GM18511 (cell line): ENCODE results near the gene SORCS2.

ENCODE experiments used
- ATAC-seq: cut with Tn5 transposase; IDR thresholded peaks from one replicate; pipeline ENCODE4 v1.9.1; 2021; ENCODE audit warnings: mild to moderate bottlenecking, moderate library complexity; ENCODE audit not compliant: unreplicated experiment

The SORCS2 gene

DNA sequence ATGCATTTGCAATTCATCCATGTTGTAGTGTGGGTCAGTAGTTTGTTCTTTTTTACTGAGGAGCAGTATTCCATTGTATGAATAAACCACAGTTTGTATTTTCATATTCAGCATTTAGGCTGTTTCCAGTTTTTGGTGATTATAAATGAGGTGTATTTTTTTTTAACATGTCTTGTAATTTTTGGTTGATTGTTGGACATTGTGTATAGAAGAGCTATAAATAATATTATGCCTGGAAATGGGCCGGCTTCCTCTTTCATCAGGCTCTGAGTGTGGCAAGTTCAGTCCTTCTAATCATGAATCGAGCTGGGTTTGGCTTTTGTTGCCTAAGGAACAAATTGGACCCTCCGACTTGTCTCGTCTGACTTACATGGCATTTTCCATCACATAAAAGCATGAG, 126.7 kb downstream of the SORCS2 start:
- no peak for ATAC-seq

DNA sequence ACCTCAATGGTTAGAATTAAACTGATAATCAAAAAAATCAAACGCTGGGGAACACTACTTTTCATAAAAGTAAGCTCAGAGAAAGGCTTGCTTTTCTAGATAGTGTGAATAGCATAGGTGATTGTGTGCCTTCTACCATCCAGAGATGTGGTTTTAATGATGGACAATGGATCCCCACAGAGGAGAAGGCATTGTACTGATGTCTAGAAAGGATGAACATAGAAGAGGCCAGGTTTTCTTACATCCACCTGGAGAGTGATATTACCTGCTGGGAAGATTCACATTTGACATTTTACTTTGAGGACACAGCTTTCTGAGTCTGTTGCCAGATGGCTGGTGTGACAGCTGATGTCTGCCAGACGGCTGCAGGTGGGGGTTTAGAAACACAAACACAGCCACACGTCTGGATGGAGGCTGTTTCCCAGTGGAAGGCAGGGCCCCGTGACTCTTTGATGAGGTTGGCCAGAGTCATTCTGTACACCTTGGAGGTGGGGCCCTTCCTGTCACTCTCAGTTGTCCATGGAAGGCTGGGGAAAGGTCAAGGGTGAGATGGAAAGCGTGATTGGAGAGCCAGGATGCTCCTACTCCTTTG, 128.0 kb downstream of the SORCS2 start:
- ATAC-seq, result no peak

DNA sequence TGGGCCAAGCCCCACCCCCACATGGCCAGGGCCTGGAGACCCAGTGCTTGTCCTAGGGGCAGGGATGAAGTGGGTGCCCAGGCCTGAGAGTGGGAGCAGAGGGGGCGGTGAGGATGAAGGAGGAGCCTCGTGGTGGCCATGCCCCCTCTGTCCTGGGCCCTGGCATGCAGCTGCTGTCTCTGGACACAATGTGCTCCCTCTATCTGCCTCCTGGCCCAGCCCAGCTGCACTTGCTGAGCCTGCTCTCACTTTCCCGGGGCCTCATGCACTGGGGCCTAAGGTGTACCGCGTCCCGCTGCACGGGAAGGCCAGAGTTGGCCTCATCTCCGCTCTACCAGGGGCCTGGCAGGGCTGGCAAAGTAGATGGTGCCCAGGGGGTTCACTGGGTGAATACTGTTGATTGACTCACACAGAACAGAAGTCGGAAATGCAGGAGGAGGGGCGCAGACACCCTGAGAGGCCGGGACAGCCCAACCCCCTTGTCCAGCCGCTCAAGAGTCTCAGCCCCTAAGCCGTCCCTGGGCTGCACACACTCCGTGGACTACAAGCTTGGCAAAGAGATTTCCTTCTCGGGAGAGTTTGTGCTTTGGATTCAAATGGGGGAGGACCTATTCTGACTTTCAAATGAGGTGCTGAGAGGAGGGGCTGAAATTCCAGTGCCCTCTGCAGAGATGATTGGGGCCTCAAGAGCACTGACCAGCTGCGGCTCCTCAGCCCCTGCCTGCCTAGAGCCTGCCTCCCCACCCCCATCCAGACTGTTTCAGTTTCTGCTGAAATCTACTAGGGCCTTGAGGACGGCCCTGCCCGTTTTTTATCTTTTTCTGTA, 130.0 kb downstream of the SORCS2 start:
- no peak for ATAC-seq

DNA sequence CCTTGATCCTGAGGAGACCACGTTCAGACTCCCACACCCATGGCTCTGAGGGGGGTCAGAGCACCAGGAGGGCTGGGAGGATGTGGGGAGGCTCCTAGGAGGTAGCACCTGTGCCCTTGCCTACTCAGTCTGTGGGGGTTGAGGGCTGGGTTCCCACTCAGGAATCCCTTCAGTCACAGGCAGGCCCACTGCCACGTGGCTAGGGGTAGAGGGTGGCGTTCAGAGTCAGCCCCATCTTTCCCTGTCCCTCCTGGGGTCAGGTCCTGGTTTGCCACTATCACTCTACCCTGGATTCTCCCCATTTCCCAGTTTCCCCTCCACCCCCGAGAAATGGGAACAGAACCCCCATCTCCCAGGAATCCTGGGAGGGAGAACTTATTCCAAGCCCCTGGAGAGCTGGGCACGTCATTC, 131.1 kb downstream of the SORCS2 start:
- ATAC-seq, result no peak

- ATAC-seq, result no peak
These were observed 131.7 kb downstream of the SORCS2 start for GRCh38 chr4:7323872-7324650.

- no peak for ATAC-seq
These were observed 132.3 kb downstream of the SORCS2 start for GRCh38 chr4:7324651-7325121.

- ATAC-seq, result no peak
These were observed 133.2 kb downstream of the SORCS2 start for GRCh38 chr4:7325541-7325940.

GRCh38 chr4:7326306-7326692, 134.0 kb downstream of the SORCS2 start:
- ATAC-seq, result no peak

GRCh38 chr4:7326693-7327340, 134.5 kb downstream of the SORCS2 start:
- ATAC-seq, result no peak

- ATAC-seq, result no peak
These were observed 135.1 kb downstream of the SORCS2 start for GRCh38 chr4:7327341-7327885.

- ATAC-seq, result no peak
These were observed 136.0 kb downstream of the SORCS2 start for GRCh38 chr4:7328162-7328912.

DNA sequence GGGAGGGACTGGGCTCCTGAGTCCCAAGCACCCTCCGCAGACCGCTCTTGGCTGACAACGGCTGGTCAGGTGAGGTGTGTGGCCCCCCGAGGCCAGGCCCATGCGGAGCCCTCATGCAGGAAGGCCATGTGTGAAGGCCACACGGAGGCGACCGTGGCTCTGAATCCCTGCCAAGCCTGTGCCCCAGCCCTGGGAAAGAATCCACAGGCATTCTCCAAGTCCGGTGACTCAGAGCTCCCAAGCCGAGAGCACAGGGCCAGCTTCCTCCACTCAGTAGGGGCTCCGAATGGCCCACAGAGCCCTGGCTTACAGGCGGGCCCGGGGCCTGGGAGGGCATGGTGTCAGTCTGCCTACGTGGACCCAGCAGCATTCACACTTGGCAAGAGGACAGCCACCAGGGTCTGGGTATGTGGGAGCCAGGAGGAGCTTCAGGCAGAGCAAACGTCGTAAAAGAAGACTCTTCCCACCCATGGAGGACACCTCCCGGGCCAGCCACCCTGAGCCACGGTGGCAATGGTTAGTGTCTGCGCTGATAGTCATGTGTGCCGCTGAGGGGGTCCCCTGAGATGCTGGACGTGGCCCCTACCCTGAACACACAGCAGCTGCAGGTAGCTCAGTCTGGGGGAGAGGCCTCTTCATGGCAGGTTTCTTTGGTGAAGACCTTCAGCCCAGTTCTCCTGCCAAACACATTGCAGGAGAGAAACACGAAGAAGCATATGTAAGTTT, 136.7 kb downstream of the SORCS2 start:
- no peak for ATAC-seq

- ATAC-seq, result no peak
These were observed 137.8 kb downstream of the SORCS2 start for GRCh38 chr4:7330031-7330596.

GRCh38 chr4:7330811-7331681, 138.7 kb downstream of the SORCS2 start:
- ATAC-seq, result no peak

DNA sequence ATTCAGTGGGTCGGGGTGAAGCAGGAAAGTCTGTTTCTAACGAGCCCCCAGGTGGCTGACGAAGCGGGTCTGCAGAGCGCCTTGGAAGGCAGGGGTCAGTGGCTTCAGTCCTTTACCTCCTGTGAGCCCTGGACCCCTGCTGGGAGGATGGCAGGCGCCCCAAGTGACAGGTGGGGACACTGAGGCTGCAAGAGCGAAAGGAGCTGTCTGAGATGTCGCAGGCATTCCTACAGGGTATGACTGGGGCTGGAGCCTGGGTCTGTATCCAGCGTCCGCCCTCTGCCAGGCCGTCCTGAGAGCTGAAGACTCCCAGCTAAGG, 139.3 kb downstream of the SORCS2 start:
- no peak for ATAC-seq

- no peak for ATAC-seq
These were observed 140.1 kb downstream of the SORCS2 start for GRCh38 chr4:7332216-7333023.

DNA sequence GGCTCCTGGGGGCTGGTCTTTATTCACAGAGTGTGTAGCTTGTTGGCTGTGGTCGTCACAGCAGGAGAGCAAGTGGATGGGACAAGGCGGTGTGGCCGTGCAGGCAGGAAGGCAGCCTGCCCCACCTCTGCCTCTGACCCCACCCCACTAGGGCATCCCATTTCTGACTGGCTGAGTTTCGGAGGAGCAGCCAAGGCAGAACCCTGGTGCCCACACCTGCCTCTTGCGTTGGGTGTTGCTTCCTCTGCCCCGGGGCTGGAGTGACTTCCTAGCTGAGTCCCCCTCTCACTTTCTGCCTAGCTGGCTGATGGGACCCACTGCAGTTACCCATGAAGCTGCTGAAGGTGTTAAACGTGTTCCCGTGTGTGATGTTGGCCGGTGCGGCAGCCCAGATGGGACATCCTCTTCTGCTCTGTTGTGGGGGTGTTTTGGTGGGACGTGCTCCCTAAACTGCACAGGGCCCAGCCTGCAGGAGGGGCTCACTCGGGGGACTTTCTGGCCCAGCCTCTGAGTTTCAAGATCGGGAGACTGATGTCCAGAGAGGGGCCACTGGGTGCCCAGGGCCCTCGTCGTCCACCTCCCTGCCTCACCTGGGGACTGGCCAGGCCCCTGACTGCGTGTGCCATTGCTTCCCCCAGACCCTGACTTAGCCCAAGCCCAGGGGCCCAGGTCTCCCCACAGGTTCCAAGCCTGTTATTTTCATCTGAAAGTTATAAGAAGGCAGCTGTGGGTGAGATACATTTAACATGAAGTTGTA, 140.9 kb downstream of the SORCS2 start:
- no peak for ATAC-seq
